NT2/D1 (cell line): ENCODE data around the gene POLR2I.

Source experiments
- SUZ12 ChIP-seq: IDR thresholded peaks from 2 replicates; pipeline ENCODE4 v1.6.1; 2011; ENCODE audit not compliant: insufficient read length, insufficient read depth; ENCODE audit errors: extremely low read depth
- YY1 ChIP-seq: IDR thresholded peaks from 2 replicates; pipeline ENCODE4 v1.6.1; 2011; ENCODE audit not compliant: insufficient read length, insufficient read depth
- ZNF274 ChIP-seq: IDR thresholded peaks from 2 replicates; pipeline ENCODE4 v1.6.1; 2011; ENCODE audit warnings: mild to moderate bottlenecking, low read depth, low read length

DNA sequence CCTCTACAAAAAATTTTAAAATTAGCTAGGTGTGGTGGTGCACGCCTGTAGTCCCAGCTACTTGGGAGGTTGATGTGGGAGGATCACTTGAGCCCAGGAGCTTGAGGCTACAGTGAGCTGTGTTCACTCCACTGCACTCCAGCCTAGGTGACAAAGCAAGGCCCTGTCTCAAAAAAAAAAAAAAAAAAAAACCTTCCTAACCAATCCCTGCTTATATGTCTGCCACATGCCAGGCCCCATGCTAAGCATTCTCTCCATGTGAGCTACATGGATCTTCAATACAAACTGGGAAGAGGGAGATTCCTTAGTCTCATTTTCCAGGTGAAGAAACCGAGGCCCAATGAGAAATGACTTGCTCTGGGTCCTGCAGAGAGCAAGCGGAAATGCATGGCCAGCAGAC is 6.0 kb downstream of the POLR2I start:
- TF ChIP-seq ZNF274 (no peak), SUZ12 (no peak), YY1 (no peak)
